Measurements from ENCODE around the gene KRT39. TPM values are rescaled to one million over a fixed set of nuclear protein-coding genes. Genes with fewer than 3 reads are reported as not detected.

The KRT39 gene
- total and polyA plus RNA-seq, 3 experiments from 2014 or later: not detected

DNA sequence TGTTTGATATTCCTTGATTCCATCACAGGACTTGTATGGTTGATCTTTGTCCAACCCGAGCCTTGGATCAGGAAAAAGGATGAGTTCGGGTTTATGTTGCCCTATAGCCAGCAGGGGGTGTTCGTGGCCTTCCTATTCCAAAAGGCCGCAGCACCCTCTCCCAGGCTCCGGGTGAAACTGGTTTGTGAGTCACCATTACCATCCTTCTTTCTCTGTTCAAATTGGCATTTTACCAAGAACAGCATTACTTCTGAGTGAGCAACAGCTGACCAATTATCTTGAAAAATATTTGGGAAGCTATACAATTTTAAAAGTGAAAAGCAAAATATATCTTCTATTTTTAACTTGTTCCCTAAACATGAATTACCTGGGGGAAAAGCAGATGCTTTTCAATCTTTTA is 57.4 kb downstream of the KRT39 start:
- Mint-ChIP-seq H3K36me3 (no peaks in the 10 kb centered on the region), H3K9me3 (no peaks in the 10 kb centered on the region), H3K27me3 (peaks cover 18 to 64% of the 10 kb centered on the region in 2 donors), H3K4me1 (peaks cover 0 to 2% (median 0%) of the 10 kb centered on the region in 3 donors), H3K4me3 (no peak overlapping the region), H3K27ac (no peak overlapping the region)
- peaks cover 10% of the 10 kb centered on the region for H3K27me3 ChIP-seq (ENCODE audit: insufficient read depth, low read length, poor library complexity, severe bottlenecking)
- POLR2A ChIA-PET: no interaction called here
- CTCF ChIA-PET: interaction anchor here (1.0 to 5.1 kb wide), 6 partner anchors 399 to 756 kb away, joined by 3 to 33 read pairs (median 5); no protein-coding TSS in a partner anchor
- DNase-seq: peak; percentile 32 to 70 (median 52)
- no peaks in the 10 kb centered on the region for H3K9me3 ChIP-seq (ENCODE audit: low read length)
- H3K36me3 ChIP-seq (ENCODE audit: insufficient read depth, low read length): no peaks in the 10 kb centered on the region
- no peaks in the 10 kb centered on the region for H3K4me1 ChIP-seq (ENCODE audit: insufficient read depth, low read length)
- H3K27ac ChIP-seq (ENCODE audit: low read depth, low read length): no peak overlapping the region
- no peak overlapping the region for H3K4me3 ChIP-seq (ENCODE audit: low read length)

Other genes with a start within 250 kb of the KRT39 start
Only the 30 nearest of the 33 such genes appear.
- not detected for gene KRT26, start 194.7 kb downstream of the KRT39 start, total RNA-seq
- gene KRT26, start 194.7 kb downstream of the KRT39 start, polyA plus RNA-seq: not detected
- not detected for gene KRT27, start 184.4 kb downstream of the KRT39 start, total RNA-seq
- not detected for gene KRT27, start 184.4 kb downstream of the KRT39 start, polyA plus RNA-seq
- not detected for gene KRT28, start 167.0 kb downstream of the KRT39 start, total RNA-seq
- gene KRT28, start 167.0 kb downstream of the KRT39 start, polyA plus RNA-seq: not detected
- 10 to 100 TPM; 57.5 to 61.9 TPM for gene KRT10, start 144.3 kb downstream of the KRT39 start, total RNA-seq
- 218 TPM for gene KRT10, start 144.3 kb downstream of the KRT39 start, polyA plus RNA-seq
- not detected for gene KRT12, start 99.7 kb downstream of the KRT39 start, total RNA-seq
- not detected for gene KRT12, start 99.7 kb downstream of the KRT39 start, polyA plus RNA-seq
- gene KRT20, start 81.7 kb downstream of the KRT39 start, total RNA-seq: not detected
- not detected for gene KRT20, start 81.7 kb downstream of the KRT39 start, polyA plus RNA-seq
- not detected for gene KRT23, start 29.3 kb downstream of the KRT39 start, total RNA-seq
- gene KRT23, start 29.3 kb downstream of the KRT39 start, polyA plus RNA-seq: not detected
- not detected for gene KRT40, start 17.4 kb upstream of the KRT39 start, total RNA-seq
- gene KRT40, start 17.4 kb upstream of the KRT39 start, polyA plus RNA-seq: not detected
- not detected for gene KRTAP3-3, start 27.2 kb upstream of the KRT39 start, total RNA-seq
- not detected for gene KRTAP3-3, start 27.2 kb upstream of the KRT39 start, polyA plus RNA-seq
- not detected for gene KRTAP3-2, start 33.0 kb upstream of the KRT39 start, total RNA-seq
- not detected for gene KRTAP3-2, start 33.0 kb upstream of the KRT39 start, polyA plus RNA-seq
- gene KRTAP3-1, start 42.2 kb upstream of the KRT39 start, total RNA-seq: not detected
- not detected for gene KRTAP3-1, start 42.2 kb upstream of the KRT39 start, polyA plus RNA-seq
- not detected for gene KRTAP1-5, start 60.3 kb upstream of the KRT39 start, total RNA-seq
- not detected for gene KRTAP1-5, start 60.3 kb upstream of the KRT39 start, polyA plus RNA-seq
- gene KRTAP1-4, start 63.2 kb upstream of the KRT39 start, total RNA-seq: not detected
- not detected for gene KRTAP1-4, start 63.2 kb upstream of the KRT39 start, polyA plus RNA-seq
- not detected for gene KRTAP1-3, start 67.9 kb upstream of the KRT39 start, total RNA-seq
- not detected for gene KRTAP1-3, start 67.9 kb upstream of the KRT39 start, polyA plus RNA-seq
- gene KRTAP1-1, start 74.5 kb upstream of the KRT39 start, total RNA-seq: not detected
- gene KRTAP1-1, start 74.5 kb upstream of the KRT39 start, polyA plus RNA-seq: not detected
- not detected for gene KRTAP2-1, start 80.4 kb upstream of the KRT39 start, total RNA-seq
- not detected for gene KRTAP2-1, start 80.4 kb upstream of the KRT39 start, polyA plus RNA-seq
- gene KRTAP2-2, start 88.3 kb upstream of the KRT39 start, total RNA-seq: not detected
- gene KRTAP2-2, start 88.3 kb upstream of the KRT39 start, polyA plus RNA-seq: not detected
- not detected for gene KRTAP2-3, start 93.2 kb upstream of the KRT39 start, total RNA-seq
- gene KRTAP2-3, start 93.2 kb upstream of the KRT39 start, polyA plus RNA-seq: not detected
- not detected for gene KRTAP2-4, start 98.9 kb upstream of the KRT39 start, total RNA-seq
- not detected for gene KRTAP2-4, start 98.9 kb upstream of the KRT39 start, polyA plus RNA-seq
- not detected for gene KRTAP4-7, start 117.2 kb upstream of the KRT39 start, total RNA-seq
- not detected for gene KRTAP4-7, start 117.2 kb upstream of the KRT39 start, polyA plus RNA-seq
- not detected for gene KRTAP4-8, start 131.2 kb upstream of the KRT39 start, total RNA-seq
- not detected for gene KRTAP4-8, start 131.2 kb upstream of the KRT39 start, polyA plus RNA-seq
- gene KRTAP4-16, start 135.3 kb upstream of the KRT39 start, total RNA-seq: not detected
- not detected for gene KRTAP4-16, start 135.3 kb upstream of the KRT39 start, polyA plus RNA-seq
- gene KRTAP4-9, start 138.4 kb upstream of the KRT39 start, total RNA-seq: not detected
- not detected for gene KRTAP4-9, start 138.4 kb upstream of the KRT39 start, polyA plus RNA-seq
- gene KRTAP4-11, start 151.4 kb upstream of the KRT39 start, total RNA-seq: not detected
- not detected for gene KRTAP4-11, start 151.4 kb upstream of the KRT39 start, polyA plus RNA-seq
- not detected for gene KRTAP4-12, start 157.2 kb upstream of the KRT39 start, total RNA-seq
- not detected for gene KRTAP4-12, start 157.2 kb upstream of the KRT39 start, polyA plus RNA-seq
- not detected for gene KRTAP4-6, start 173.6 kb upstream of the KRT39 start, total RNA-seq
- gene KRTAP4-6, start 173.6 kb upstream of the KRT39 start, polyA plus RNA-seq: 0.35 TPM
- gene KRTAP4-5, start 182.9 kb upstream of the KRT39 start, total RNA-seq: not detected
- not detected for gene KRTAP4-5, start 182.9 kb upstream of the KRT39 start, polyA plus RNA-seq
- gene KRTAP4-4, start 193.8 kb upstream of the KRT39 start, total RNA-seq: not detected
- gene KRTAP4-4, start 193.8 kb upstream of the KRT39 start, polyA plus RNA-seq: not detected
- not detected for gene KRTAP4-3, start 201.3 kb upstream of the KRT39 start, total RNA-seq
- not detected for gene KRTAP4-3, start 201.3 kb upstream of the KRT39 start, polyA plus RNA-seq
- not detected for gene KRTAP4-2, start 211.3 kb upstream of the KRT39 start, total RNA-seq
- gene KRTAP4-2, start 211.3 kb upstream of the KRT39 start, polyA plus RNA-seq: not detected

Measured in CD8-positive, alpha-beta memory T cell (primary cell).